Loucy (cell line): Measurements from ENCODE around the gene PNMA8C.

Experiments used
- H2AFZ ChIP-seq: fragments of 200-600 bp; sonication (generic); 2 replicates; pipeline ENCODE4 v1.6.0; 2016; ENCODE audit warnings: antibody characterized with exemption, mild to moderate bottlenecking, low read length, moderate library complexity
- H3F3A ChIP-seq: fragments of 200-600 bp; 2 replicates; pipeline ENCODE4 v1.6.0; 2016; ENCODE audit warnings: antibody characterized with exemption, low read depth, mild to moderate bottlenecking
- H3K27me3 ChIP-seq: fragments of 200-600 bp; sonication (generic); 2 replicates; pipeline ENCODE4 v1.6.1; 2014; ENCODE audit warnings: low read length, mild to moderate bottlenecking; ENCODE audit not compliant: insufficient read depth, poor library complexity, severe bottlenecking
- H3K36me3 ChIP-seq: fragments of 200-600 bp; sonication (generic); 2 replicates; pipeline ENCODE4 v1.6.1; 2016; ENCODE audit warnings: low read length; ENCODE audit not compliant: insufficient read depth
- H3K4me1 ChIP-seq: fragments of 200-600 bp; sonication (generic); 2 replicates; pipeline ENCODE4 v1.5.1; 2014; ENCODE audit warnings: low read length, mild to moderate bottlenecking; ENCODE audit not compliant: insufficient read depth, poor library complexity, severe bottlenecking
- H3K4me2 ChIP-seq: fragments of 200-600 bp; sonication (generic); 2 replicates; pipeline ENCODE4 v1.6.0; 2014; ENCODE audit warnings: antibody characterized with exemption, low read length, low read depth, mild to moderate bottlenecking; ENCODE audit not compliant: poor library complexity, severe bottlenecking
- H3K4me3 ChIP-seq: fragments of 200-600 bp; sonication (generic); 2 replicates; pipeline ENCODE4 v1.5.1; 2014; ENCODE audit warnings: low read length, mild to moderate bottlenecking, mixed read lengths; ENCODE audit not compliant: poor library complexity, severe bottlenecking
- H3K79me2 ChIP-seq: fragments of 200-600 bp; sonication (generic); 2 replicates; pipeline ENCODE4 v1.6.1; 2014; ENCODE audit warnings: low read length; ENCODE audit not compliant: insufficient read depth
- H3K9ac ChIP-seq: fragments of 200-600 bp; sonication (generic); 2 replicates; pipeline ENCODE4 v1.6.0; 2014; ENCODE audit warnings: mild to moderate bottlenecking, low read depth, low read length, moderate library complexity; ENCODE audit not compliant: poor library complexity, severe bottlenecking
- H3K9me2 ChIP-seq: fragments of 200-600 bp; sonication (generic); replicated peaks from 2 replicates; pipeline ENCODE4 v1.6.1; 2016; ENCODE audit warnings: low read depth, low read length, mixed read lengths
- H3K9me3 ChIP-seq: fragments of 200-600 bp; sonication (generic); 2 replicates; pipeline ENCODE4 v1.6.1; 2014; ENCODE audit warnings: mild to moderate bottlenecking, antibody characterized with exemption, low read length, low read depth; ENCODE audit not compliant: insufficient read depth
- H4K20me1 ChIP-seq: fragments of 200-600 bp; sonication (generic); 2 replicates; pipeline ENCODE4 v1.6.0; 2014; ENCODE audit warnings: antibody characterized with exemption, low read length, mild to moderate bottlenecking; ENCODE audit not compliant: insufficient read depth, poor library complexity, severe bottlenecking
- CTCF ChIP-seq: fragments of 200-600 bp; sonication (generic); conservative IDR thresholded peaks from 2 replicates; pipeline ENCODE4 v1.5.1; 2014; ENCODE audit warnings: mild to moderate bottlenecking, antibody characterized with exemption, low read length
- EZH2phosphoT487 ChIP-seq: fragments of 200-600 bp; IDR thresholded peaks from 2 replicates; pipeline ENCODE4 v1.6.1; 2018; ENCODE audit warnings: antibody characterized with exemption, mild to moderate bottlenecking, moderate library complexity, borderline replicate concordance

Gene PNMA8C

GRCh38 chr19:46470376-46470775 is 41.6 kb upstream of the PNMA8C start:
- Histone ChIP-seq H3K27me3 (no peaks in the 10 kb centered on the region), H3K4me3 (no peak overlapping the region), H3F3A (no peaks in the 10 kb centered on the region), H4K20me1 (no peaks in the 10 kb centered on the region), H3K4me1 (no peaks in the 10 kb centered on the region), H3K4me2 (no peak overlapping the region), H3K79me2 (no peaks in the 10 kb centered on the region), H3K9me3 (no peaks in the 10 kb centered on the region), H3K36me3 (no peaks in the 10 kb centered on the region), H2AFZ (no peak overlapping the region), H3K9me2 (no peaks in the 10 kb centered on the region), H3K9ac (no peak overlapping the region)
- TF ChIP-seq EZH2phosphoT487: no peak
- TF ChIP-seq CTCF: no peak

GRCh38 chr19:46469541-46470185 is 40.9 kb upstream of the PNMA8C start:
- Histone ChIP-seq H3K4me2 (no peak overlapping the region), H3K27me3 (no peaks in the 10 kb centered on the region), H3K4me3 (no peak overlapping the region)

DNA sequence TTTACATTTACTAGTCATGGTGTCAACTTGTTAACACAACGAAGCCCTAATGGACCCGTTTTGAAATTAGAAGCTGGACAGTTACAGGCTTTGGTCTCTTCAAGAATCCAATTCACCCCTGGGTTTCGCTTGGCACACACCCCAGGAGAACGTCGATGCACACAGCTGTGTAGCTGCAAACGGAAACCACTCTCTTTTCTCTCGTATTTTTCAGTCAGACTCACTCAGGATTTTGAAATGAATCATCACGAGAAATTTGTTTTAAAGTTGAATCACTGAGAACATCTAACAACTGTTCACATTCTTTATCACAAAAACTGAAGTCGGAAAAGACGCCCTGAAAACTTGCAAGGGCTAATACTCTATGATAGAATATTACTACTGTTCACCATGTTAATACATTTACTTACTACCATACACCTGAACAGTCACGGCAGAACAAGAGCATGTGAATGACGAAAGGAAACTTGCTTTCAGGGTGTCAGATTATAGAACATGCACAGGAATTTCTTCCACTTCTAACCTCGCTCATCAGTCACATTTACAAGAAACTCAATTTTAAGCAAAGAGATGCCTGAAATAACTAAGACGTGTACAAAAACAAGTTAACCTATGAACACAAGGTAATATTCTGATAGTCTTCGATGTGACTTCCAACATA is 37.9 kb upstream of the PNMA8C start:
- Histone ChIP-seq H3K9ac (no peak overlapping the region), H3F3A (no peaks in the 10 kb centered on the region), H3K4me2 (no peak overlapping the region), H3K36me3 (no peaks in the 10 kb centered on the region), H2AFZ (no peak overlapping the region), H3K4me1 (no peaks in the 10 kb centered on the region), H4K20me1 (no peaks in the 10 kb centered on the region), H3K4me3 (no peak overlapping the region), H3K9me3 (no peaks in the 10 kb centered on the region), H3K9me2 (no peaks in the 10 kb centered on the region), H3K79me2 (no peaks in the 10 kb centered on the region), H3K27me3 (no peaks in the 10 kb centered on the region)
- TF ChIP-seq CTCF: no peak
- TF ChIP-seq EZH2phosphoT487: no peak

More at GRCh38 chr19:46469541-46470185, 40.9 kb upstream of the PNMA8C start:
- H2AFZ ChIP-seq: no peak overlapping the region
- H4K20me1 ChIP-seq: no peaks in the 10 kb centered on the region
- H3K36me3 ChIP-seq: no peaks in the 10 kb centered on the region
- TF ChIP-seq CTCF: no peak
- TF ChIP-seq EZH2phosphoT487: no peak
- H3K9ac ChIP-seq: no peak overlapping the region
- H3K9me2 ChIP-seq: no peaks in the 10 kb centered on the region
- no peaks in the 10 kb centered on the region for H3K9me3 ChIP-seq
- no peaks in the 10 kb centered on the region for H3K79me2 ChIP-seq
- no peaks in the 10 kb centered on the region for H3K4me1 ChIP-seq
- H3F3A ChIP-seq: no peaks in the 10 kb centered on the region
